ENCODE data around the gene STK32A.
A peak's percentile ranks its signal among the peaks of the same experiment; 100 is the strongest.
"Not testable (repeated sequence)": the region's sequence is repeated elsewhere in the genome, so short reads cannot be mapped to it uniquely, and the experiment has no call there.

The STK32A gene

DNA sequence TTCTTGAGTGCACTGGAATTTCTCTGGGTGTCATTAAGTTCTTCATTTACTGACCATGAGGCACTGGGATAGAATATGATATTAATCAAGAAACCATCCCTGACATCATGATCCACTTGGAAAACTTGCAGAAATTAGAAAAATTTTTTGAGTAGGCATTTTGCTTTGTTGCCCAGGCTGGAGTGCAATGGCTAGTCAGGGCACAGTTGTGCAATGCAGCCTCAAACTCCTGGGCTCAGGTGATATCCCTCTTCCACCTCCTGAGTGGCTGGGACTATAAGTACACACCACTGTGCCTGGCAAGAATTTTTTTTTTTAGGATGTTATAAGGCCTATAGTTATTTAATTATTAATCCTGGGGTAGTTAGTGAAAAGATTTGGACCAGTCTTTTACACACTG is 106.5 kb downstream of the STK32A start:
- DNase-seq, result no peak

DNA sequence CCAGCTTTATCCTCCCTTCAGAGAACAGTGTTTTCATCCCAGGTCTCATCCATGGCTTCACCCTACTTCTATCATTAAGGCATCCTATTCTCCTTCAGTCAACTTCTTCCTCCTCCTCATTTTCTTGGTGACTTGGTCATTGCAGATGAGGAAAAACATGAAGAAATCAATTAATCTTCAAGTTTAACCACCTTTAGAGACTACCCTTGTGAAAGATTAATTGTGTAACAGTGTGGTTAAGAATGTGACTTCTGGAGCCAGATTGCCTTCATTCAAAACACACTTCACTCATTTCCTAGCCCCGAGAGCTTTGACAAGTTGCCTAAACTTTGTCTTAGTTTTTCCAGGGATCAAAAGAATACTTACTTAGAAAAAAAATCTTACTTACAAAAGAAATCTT is 110.0 kb downstream of the STK32A start:
- no peak for DNase-seq

DNA sequence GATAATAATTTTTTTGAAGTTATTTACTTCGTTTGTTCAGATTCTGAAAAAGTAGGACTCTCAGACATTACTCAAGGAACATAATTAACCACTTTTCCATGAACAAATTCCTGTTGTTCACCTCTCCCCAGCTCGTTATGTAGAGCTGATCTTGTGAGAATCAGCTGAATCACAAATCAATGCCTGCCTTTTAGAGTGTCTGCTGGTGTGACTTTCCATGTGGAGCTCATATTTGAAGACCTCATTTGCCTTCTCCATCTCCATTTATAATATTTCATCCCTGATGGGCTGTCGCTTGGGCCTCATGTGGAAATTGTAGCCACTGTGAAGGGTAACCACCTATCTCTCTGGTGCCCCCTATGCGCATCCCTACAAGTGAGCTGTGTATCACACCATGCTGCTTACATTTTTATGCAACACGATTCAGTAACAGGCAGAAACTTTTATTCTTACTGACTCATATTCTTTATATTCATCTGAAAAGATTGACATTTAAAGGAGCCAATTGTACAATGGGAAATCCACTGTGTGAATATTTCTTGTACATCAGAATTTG is 111.3 kb downstream of the STK32A start:
- DNase-seq, result no peak

DNA sequence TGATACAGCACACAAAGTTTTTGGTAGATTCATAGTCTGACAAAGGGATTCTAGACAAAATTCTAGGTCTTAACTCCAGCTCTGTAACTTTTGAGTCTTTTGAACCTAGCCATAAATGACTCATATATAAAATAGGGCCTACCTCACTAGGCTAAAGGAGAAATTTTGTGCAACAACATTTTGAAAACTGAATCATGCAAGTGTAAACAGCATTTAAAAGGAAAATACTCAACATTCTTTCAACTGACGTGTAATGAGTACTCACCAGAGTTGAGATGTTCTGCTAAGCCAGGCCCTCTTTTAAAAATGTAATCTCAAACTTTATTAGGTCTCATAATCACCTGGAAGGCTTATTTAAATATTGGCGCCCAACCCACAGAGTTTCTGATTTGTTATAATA is 113.2 kb downstream of the STK32A start:
- DNase-seq, result no peak

DNA sequence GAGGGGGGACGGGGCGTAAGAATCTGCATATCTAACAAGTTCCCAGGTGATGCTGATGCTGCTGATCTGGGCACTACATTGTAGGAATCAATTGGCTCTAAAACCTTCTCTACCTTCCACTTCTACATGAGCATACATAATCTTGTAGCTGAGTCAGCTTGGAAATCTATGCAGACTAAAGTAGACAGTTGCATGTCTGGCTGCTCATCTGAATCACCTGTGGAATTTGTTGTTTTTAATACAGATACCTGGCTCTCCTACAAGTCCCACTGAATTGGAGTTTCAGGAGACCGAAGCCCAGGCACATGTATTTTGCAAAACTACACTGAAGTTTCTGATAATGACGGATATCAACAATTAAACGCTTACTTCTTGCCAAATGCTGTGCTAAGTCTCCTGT is 113.6 kb downstream of the STK32A start:
- DNase-seq, result no peak

DNA sequence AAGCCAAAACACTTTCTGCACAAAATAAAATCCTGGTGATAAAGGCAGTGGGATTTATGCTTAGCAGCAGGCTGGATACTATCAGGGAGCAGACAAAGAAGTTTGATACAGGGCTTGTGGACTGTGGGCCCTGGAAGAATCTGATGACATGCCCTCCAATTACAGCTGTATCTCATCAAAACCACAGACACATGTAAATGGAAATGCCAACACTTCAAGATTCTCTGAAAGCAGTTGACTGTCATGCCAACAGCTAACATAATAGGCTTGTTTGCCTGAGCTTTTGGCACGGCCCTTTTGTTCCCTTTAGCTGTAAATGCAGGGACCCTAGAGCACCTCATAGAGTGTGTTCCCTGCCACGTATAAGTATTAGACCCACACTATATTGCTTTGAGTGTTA is 114.4 kb downstream of the STK32A start:
- DNase-seq, result no peak

DNA sequence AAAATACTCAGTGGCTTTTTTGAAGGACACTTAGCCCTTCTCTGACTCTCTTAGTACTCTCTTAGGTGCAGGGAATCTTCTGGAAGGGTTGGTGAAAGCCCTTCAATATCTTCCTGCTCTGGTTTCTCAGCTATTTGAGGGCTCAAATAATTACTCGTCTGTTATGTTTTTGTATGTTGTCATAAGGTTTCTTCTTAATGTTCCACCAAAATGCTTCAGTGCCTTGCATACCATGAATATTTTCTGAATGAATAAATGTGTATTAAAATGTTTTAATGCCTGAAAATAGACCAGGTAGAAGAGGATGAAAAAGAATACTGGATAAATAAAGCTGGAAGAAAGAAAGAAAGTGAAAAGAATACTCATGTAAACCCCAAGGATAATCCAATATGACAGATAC is 124.3 kb downstream of the STK32A start:
- no peak for DNase-seq

DNA sequence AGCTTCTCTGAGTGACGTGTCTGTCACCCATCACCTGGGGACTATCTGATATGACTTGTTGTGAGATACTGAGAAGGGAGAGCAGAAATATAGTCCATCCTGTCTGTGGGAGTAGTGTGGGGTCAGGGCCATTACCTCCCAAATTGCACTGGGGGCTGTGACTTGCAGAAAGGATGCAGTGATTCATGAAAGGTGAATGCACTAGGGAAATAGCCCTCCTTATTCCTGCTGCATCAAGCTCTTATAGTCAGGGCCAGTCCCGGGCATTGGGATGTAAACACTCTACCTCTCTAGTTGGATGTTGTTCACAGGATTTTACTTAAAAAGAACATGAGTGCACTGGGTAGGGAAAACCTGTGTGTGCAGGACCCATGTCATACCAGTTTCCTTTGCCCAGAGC is 124.8 kb downstream of the STK32A start:
- DNase-seq, result no peak

DNA sequence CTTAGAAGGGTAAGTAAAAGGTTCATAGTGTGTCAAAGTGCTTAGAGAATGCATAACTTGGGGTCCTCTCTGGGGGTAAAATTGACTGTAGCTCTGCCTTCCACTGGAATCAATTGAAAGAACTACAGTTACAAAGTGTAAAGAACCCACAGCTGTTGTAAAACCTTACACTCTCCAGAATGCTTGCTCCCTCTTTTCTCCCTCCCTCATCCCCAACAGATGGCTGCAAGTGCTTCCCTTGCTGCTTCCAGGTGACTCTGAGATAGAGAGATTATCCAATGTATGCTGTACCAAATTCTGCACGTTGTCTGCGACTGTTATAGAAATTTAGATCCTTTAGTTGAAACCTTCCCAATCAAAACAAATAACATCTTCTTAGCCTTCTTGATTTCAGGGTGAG is 126.0 kb downstream of the STK32A start:
- DNase-seq, result no peak

DNA sequence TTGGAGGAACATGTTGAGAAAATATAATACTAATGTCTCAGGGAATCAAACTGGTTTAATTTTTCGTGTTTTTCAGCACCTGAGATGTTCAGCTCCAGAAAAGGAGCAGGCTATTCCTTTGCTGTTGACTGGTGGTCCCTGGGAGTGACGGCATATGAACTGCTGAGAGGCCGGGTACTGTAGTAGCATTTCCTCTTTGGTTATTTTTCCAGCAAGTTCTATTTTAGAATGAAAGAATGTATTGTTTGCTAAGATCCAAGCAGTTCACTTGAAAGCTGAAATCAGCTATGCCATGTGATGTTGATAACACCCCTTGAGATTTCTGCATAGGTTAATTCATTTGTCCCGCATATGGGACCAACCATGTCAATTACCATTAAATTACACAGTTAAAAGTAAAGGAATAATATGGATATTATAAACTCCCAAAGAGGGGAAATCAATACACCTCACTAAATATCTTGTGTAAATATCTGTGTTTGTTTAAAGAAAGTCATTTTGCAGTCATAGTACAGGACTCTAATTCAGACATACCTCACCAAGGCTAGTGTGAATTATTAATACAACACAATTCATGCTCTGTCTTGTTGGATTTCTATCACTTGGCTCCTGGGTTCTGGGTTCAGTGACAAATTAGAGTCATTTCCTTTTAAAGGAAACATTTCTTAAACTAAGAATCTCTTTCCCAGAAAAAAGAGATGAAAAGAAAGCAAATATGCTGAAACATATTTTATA is 126.8 kb downstream of the STK32A start:
- DNase-seq, result no peak

DNA sequence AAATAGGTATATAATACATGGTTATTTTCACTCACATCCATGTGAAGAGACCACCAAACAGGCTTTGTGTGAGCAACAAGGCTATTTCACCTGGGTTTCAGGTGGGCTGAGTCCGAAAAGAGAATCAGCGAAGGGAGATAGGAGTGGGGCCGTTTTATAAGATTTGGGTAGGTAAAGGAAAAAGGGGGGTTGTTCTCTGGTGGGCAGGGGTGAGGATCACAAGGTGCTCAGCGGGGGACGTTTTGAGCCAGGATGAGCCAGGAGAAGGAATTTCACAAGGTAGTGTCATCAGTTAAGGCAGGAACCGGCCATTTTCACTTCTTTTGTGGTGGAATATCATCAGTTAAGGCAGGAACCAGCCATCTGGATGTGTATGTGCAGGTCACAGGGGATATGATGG is 132.6 kb downstream of the STK32A start:
- DNase-seq, result not testable (repeated sequence)

DNA sequence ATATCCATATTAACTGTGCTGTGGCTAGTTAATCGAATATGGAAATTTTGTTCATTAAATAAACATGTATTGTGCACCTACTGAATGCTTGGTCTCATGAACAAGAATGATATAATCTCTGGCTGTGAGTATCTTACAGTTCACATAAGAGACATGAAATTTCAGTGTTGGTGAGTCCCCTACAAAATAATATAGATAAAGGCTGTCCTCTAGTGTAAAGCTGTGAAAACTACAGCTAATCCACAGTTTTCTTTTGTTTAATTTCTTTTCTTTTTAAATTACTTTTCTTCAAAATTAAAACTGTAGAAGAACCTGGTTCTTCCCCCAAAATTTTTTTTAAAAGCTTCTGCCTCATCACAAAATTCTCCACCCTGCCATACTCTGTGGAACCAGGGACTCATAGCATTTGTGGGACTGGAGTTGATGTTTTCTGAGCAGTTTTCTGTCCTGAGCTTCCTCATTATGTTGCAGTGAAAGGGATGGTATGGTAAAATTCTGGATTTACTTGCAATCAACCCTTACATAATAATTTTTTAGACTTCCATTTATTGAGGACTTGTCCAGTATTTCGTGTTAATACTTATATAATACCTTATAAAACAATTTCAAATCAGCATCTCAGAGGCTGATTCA is 135.0 kb downstream of the STK32A start:
- no peak for DNase-seq

DNA sequence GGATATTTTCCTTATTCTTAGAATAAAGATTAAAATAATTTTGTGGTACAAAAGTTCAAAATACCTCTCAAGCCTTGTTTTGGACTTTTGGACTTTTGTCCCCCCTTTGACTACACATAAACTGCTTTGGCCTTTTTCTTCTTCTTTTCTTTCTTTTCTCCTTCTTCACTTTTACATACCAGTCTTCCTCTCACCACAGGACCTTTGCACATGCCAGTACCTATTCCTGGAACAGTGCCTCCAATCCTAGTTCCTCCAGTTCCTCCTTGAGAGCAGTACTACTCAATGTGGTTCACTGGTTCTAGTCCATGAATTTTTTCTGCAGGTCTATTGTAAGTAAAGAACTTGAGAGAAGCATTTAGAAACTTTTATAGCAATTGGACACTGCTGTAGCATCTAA is 136.5 kb downstream of the STK32A start:
- no peak for DNase-seq

DNA sequence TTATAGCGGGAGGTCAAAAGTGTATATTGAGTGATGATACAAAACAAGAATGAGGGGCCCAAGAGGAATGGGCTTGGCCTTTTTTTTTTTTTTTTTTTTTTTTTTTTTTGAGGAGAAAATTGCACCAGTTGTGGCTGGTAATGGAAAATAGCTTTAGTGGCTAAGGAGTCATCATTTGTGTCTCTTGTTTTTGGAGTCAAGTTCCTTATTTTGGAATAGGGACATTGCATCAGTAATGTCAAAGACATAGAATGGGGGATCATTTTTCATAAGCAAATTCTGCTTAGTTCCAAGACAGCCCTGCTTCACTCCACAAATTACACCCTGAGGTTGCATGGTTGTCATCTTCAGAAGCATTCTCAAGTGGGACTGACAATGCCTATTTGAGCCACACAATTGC is 137.4 kb downstream of the STK32A start:
- DNase-seq, result no peak

DNA sequence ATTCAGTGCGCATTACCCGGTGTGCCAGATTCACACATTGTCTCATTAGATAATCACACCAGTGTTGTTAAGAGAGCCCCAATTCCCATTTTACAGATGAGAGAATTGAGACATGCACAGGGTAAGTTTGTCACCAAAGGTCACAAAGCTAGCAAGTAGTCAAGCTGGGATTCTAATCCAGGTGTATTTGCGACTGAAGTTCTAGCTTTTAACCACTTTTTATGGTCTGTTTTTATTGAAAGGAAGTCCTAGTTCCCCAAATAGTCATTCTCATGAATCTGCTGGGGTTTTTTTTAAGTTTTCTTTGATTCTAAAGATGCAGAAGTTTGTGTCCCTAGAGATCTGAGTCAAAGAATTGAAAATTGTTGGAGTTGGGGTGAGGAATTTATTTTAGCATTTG is 138.5 kb downstream of the STK32A start:
- DNase-seq, result no peak

DNA sequence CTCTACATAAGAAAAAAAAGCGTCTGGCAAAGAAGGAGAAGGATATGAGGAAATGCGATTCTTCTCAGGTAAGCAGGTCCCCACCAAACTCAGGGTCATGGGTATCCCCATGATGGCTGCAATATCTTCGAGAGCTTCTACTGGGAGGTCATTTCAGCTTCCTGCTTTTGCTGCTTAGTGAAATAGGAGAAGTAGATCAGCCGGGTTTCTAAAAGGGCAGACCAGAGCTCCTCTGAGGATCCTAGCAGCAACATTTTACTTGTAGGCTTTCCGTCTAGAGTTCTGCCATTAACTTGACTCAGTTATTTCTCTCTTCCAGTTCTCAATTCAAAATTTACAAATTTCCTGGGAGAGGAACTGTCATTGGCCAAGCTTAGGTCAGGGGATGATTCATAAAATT is 140.3 kb downstream of the STK32A start:
- no peak for DNase-seq

DNA sequence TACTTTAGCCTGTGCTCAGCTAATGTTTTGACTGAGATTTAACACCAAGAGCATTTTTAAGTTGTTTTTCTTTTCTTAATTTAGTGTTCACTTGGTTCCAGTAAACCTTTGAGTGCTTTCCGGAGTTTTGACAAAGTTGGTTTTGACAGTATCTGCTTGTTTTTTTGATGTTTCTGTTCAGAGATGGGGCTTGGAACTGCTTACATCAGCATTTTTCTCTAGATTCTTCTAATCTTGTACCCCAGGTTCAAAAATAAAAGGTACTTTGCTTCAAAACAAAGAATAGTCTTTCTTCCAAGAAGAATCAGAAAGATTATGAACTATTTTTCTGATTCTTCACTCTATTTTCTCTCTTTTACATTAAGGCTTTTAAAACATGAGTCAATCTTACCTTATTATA is 142.9 kb downstream of the STK32A start:
- DNase-seq, result no peak

DNA sequence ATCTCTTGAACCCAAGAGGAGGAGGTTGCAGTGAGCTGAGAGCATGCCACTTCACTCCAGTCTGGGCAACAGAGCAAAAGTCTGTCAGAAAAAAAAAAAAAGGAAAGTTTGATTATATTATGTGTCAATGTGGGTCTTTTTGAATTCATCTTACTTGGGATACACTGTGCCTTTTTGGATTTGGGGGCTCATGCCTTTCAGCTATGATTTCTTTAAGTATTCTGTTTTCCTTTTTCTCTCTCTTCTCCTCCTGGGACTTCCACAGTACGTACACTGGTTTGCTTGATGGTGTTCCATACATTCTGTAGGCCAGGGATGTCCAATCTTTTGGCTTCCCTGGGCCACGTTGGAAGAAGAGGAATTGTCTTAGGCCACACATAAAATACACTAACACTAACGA is 146.7 kb downstream of the STK32A start:
- DNase-seq, result no peak

DNA sequence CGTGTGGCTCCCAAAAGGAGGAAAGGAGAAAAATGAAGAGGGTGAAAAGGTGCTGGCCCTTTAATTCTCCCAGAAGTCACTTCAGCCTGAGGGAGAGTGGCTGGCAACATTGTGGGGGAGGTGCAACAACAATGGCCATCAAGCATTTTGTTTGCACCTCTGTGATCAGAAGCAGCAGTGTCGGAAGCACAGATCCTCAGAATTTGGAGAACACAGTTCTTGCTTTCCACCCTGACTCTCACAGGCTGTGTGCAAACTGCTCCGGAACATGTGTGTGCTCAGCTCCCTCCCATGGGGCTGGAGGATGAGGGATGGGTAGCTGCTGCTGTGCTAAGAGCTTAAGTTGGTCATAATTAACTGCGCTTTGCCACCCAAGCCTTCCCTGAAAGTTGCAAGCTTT is 147.9 kb downstream of the STK32A start:
- peak in 1 of 56 donors; percentile 10 for DNase-seq

DNA sequence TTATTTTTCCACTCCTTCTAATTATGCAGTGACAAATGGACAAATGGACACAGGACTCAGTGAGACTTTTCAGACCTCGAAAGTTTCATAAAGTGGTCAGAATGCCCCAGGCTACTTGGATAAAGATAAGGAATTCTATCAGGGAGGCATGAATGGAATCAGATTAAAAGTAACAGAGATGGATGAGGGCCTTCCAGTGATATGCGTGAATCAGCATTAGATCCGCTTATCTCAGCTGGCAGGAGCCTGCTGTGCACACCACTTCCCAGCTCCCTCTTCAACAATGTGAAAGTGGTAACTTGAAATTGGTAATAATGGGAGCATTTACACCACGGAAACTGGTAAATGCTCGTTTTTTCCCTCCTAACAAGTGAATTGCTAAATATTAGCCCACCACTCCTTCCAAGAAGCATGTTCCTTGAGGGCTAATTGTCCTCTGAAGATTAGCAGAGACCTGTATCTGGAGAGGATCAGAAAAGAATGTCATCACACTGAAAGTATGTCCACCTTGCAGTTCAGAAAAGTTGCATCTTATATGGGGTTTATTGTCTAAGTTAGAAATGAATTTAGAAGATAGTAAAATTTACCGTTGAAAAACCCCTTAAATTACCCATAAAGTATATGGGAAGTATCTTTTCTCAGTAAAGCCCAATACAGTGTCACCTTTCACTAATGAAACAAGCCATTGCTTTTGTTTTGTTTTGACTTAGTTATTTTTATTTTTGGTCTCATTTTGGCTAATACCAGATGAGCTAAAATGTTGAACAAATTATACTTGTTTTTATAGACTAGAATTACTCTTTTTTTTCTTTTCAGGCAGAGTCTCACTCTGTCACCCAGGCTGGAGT is 149.7 kb downstream of the STK32A start:
- DNase-seq, result no peak

DNA sequence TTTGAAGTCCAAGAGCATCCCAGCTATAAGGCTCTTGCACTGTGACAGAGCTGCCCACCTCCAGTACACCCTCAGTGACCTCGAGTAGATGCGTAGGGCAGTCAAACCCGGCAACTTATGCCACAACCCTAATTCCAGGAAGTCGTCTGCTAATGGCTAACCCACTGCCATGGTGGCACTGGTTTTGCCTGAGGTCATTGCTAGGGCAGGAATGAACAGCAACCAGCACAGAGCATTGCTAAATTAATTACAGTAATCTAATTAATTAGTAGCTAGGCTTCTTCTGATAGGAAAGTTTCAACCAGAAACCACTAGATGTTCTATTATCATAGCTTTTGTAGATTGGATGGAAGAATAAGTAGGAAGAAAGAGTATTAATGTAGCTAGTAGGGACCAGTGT is 152.3 kb downstream of the STK32A start:
- no peak for DNase-seq
